ENCODE results near the gene STRADA.

GRCh38 chr17:63703029-63703428 is 38.6 kb downstream of the STRADA start:
- TF ChIP-seq CTCF (IDR thresholded peaks at IDR 0.05) = no peak
- no peak for TF ChIP-seq POLR2A (IDR thresholded peaks at IDR 0.05)
